Sigmoid colon (tissue), 7 donors: ENCODE measurements around the gene KRTAP4-9. TPM values are rescaled to one million over a fixed set of nuclear protein-coding genes. Genes with fewer than 3 reads are reported as not detected.

Experiments used
- DNase-seq: peaks from one replicate; pipeline ENCODE4 v3.0.0-alpha.2; 2019
- H3K27ac ChIP-seq, 4 donors: fragments of 200-600 bp; sonication (generic); one replicate each; pipeline ENCODE4 v1.5.1; 2016 to 2019; ENCODE audit warnings: mild to moderate bottlenecking in 1 of 4
- H3K27me3 ChIP-seq, 3 donors: fragments of 200-600 bp; sonication (generic); one replicate each; pipeline ENCODE4 v1.5.1; 2019; ENCODE audit warnings: mild to moderate bottlenecking in 1 of 3
- H3K36me3 ChIP-seq, 4 donors: fragments of 200-600 bp; sonication (generic); one replicate each; pipeline ENCODE4 v1.5.1; 2016 to 2019
- H3K4me1 ChIP-seq, 4 donors: fragments of 200-600 bp; sonication (generic); one replicate each; pipeline ENCODE4 v1.5.1; 2017 to 2019
- H3K4me3 ChIP-seq, 4 donors: fragments of 200-600 bp; sonication (generic); one replicate each; pipeline ENCODE4 v1.5.1; 2017 to 2019; ENCODE audit warnings: mild to moderate bottlenecking in 2 of 4, moderate library complexity in 1 of 4
- H3K9me3 ChIP-seq, 4 donors: fragments of 200-600 bp in 3 of 4; sonication (generic) in 3 of 4; one replicate each; pipeline versions ENCODE4 v1.5.1 to v1.6.1; 2013 to 2019
- CTCF ChIP-seq, 4 experiments: fragments of 450-650 bp in 3 of 4; fragments of 200-600 bp in 1 of 4; IDR thresholded peaks; one replicate each; pipeline ENCODE4 v1.5.1; 2016 to 2019; ENCODE audit warnings: antibody characterized with exemption in 4 of 4, mild to moderate bottlenecking in 3 of 4, moderate library complexity in 2 of 4
- EP300 ChIP-seq, 4 donors: sonication (generic); formaldehyde crosslinking; IDR thresholded peaks; one replicate each; pipeline ENCODE4 v1.6.1; 2017; ENCODE audit warnings: antibody characterized with exemption in 4 of 4
- POLR2A ChIP-seq, 2 donors: fragments of 450-650 bp; IDR thresholded peaks; one replicate each; pipeline ENCODE4 v1.6.1; 2016; ENCODE audit warnings: antibody characterized with exemption in 2 of 2, mild to moderate bottlenecking in 2 of 2, moderate library complexity in 2 of 2
- POLR2AphosphoS5 ChIP-seq, 4 donors: sonication (generic); formaldehyde crosslinking; IDR thresholded peaks; one replicate each; pipeline ENCODE4 v1.6.1; 2017; ENCODE audit warnings: antibody characterized with exemption in 4 of 4
- WGBS, 2 donors: extraction: QIAGEN DNeasy Blood & Tissue Kit; methylation state at CpG; one replicate each; pipeline ENCODE4 v1.1.7; 2013; 5-methylcytosine and 5-hydroxymethylcytosine counted together
- intact Hi-C: fragments of 100-400 bp; cut with DNase I; formaldehyde crosslinking; loops from one replicate; pipeline ENCODE4 v1.15.1; 2023
- polyA plus RNA-seq, 3 donors: library from polyadenylated mRNA; stranded (reverse); fragments of 200-250 nt; gene quantifications; one replicate each; pipeline ENCODE4 v1.2.3, GENCODE V29; 2013
- total RNA-seq, 4 donors: library from RNA; depleted of rRNA; stranded (reverse); fragments of >200 nt; gene quantifications; one replicate each; pipeline ENCODE4 v1.1.0, GENCODE V29; 2016
- donor health status: healthy with polysubstance abuse.
- donor health status: Bipolar disorder and iron deficiency.
- donor health status: healthy.

Gene KRTAP4-9
- total and polyA plus RNA-seq, 7 donors: not detected

GRCh38 chr17:41151525-41151924, 46.3 kb downstream of the KRTAP4-9 start:
- H3K4me1 ChIP-seq: no peaks in the 10 kb centered on the region
- DNase-seq: no peak
- H3K27ac ChIP-seq: no peak overlapping the region
- H3K4me3 ChIP-seq: no peak overlapping the region
- intact Hi-C loops: no loop called here
- H3K27me3 ChIP-seq: no peaks in the 10 kb centered on the region
- no peak for TF ChIP-seq POLR2A (IDR thresholded peaks at IDR 0.05)
- TF ChIP-seq POLR2AphosphoS5 (IDR thresholded peaks at IDR 0.05): no peak
- no peak for TF ChIP-seq CTCF (IDR thresholded peaks at IDR 0.05)
- TF ChIP-seq EP300 (IDR thresholded peaks at IDR 0.05): no peak
- no peaks in the 10 kb centered on the region for H3K36me3 ChIP-seq
- WGBS, 2 donors: 84 to 90% methylated on average over 2 of the region's 2 CpGs
- no peaks in the 10 kb centered on the region for H3K9me3 ChIP-seq

GRCh38 chr17:41153856-41154255, 48.7 kb downstream of the KRTAP4-9 start:
- no peak overlapping the region for H3K4me3 ChIP-seq
- 6 to 14% methylated on average over 2 of the region's 2 CpGs for WGBS, 2 donors
- H3K27me3 ChIP-seq: no peaks in the 10 kb centered on the region
- no peaks in the 10 kb centered on the region for H3K9me3 ChIP-seq
- H3K27ac ChIP-seq: no peak overlapping the region
- H3K4me1 ChIP-seq: no peaks in the 10 kb centered on the region
- TF ChIP-seq CTCF (IDR thresholded peaks at IDR 0.05): no peak
- TF ChIP-seq POLR2A (IDR thresholded peaks at IDR 0.05): no peak
- no peak for TF ChIP-seq EP300 (IDR thresholded peaks at IDR 0.05)
- no peak for TF ChIP-seq POLR2AphosphoS5 (IDR thresholded peaks at IDR 0.05)
- intact Hi-C loops: no loop called here
- no peak for DNase-seq
- no peaks in the 10 kb centered on the region for H3K36me3 ChIP-seq

Other genes starting within 250 kb of the KRTAP4-9 start
Only the 30 nearest of the 39 such genes appear.
- not detected for gene KRT39, start 138.4 kb upstream of the KRTAP4-9 start, total RNA-seq
- under 1 TPM in 1 of 3 donors, not detected in 2; 0.07 TPM for gene KRT39, start 138.4 kb upstream of the KRTAP4-9 start, polyA plus RNA-seq
- not detected for gene KRT40, start 121.1 kb upstream of the KRTAP4-9 start, total RNA-seq
- under 1 TPM in 2 of 3 donors, not detected in 1; 0.16 to 0.60 TPM for gene KRT40, start 121.1 kb upstream of the KRTAP4-9 start, polyA plus RNA-seq
- not detected for gene KRTAP3-3, start 111.2 kb upstream of the KRTAP4-9 start, total RNA-seq
- not detected for gene KRTAP3-3, start 111.2 kb upstream of the KRTAP4-9 start, polyA plus RNA-seq
- gene KRTAP3-2, start 105.5 kb upstream of the KRTAP4-9 start, total RNA-seq: not detected
- gene KRTAP3-2, start 105.5 kb upstream of the KRTAP4-9 start, polyA plus RNA-seq: not detected
- gene KRTAP3-1, start 96.3 kb upstream of the KRTAP4-9 start, total RNA-seq: not detected
- gene KRTAP3-1, start 96.3 kb upstream of the KRTAP4-9 start, polyA plus RNA-seq: not detected
- gene KRTAP1-5, start 78.2 kb upstream of the KRTAP4-9 start, total RNA-seq: not detected
- gene KRTAP1-5, start 78.2 kb upstream of the KRTAP4-9 start, polyA plus RNA-seq: not detected
- not detected for gene KRTAP1-4, start 75.2 kb upstream of the KRTAP4-9 start, total RNA-seq
- not detected for gene KRTAP1-4, start 75.2 kb upstream of the KRTAP4-9 start, polyA plus RNA-seq
- not detected for gene KRTAP1-3, start 70.5 kb upstream of the KRTAP4-9 start, total RNA-seq
- gene KRTAP1-3, start 70.5 kb upstream of the KRTAP4-9 start, polyA plus RNA-seq: not detected
- gene KRTAP1-1, start 63.9 kb upstream of the KRTAP4-9 start, total RNA-seq: not detected
- not detected for gene KRTAP1-1, start 63.9 kb upstream of the KRTAP4-9 start, polyA plus RNA-seq
- not detected for gene KRTAP2-1, start 58.1 kb upstream of the KRTAP4-9 start, total RNA-seq
- gene KRTAP2-1, start 58.1 kb upstream of the KRTAP4-9 start, polyA plus RNA-seq: not detected
- not detected for gene KRTAP2-2, start 50.2 kb upstream of the KRTAP4-9 start, total RNA-seq
- not detected for gene KRTAP2-2, start 50.2 kb upstream of the KRTAP4-9 start, polyA plus RNA-seq
- gene KRTAP2-3, start 45.3 kb upstream of the KRTAP4-9 start, total RNA-seq: not detected
- not detected for gene KRTAP2-3, start 45.3 kb upstream of the KRTAP4-9 start, polyA plus RNA-seq
- gene KRTAP2-4, start 39.5 kb upstream of the KRTAP4-9 start, total RNA-seq: not detected
- not detected for gene KRTAP2-4, start 39.5 kb upstream of the KRTAP4-9 start, polyA plus RNA-seq
- not detected for gene KRTAP4-7, start 21.2 kb upstream of the KRTAP4-9 start, total RNA-seq
- not detected for gene KRTAP4-7, start 21.2 kb upstream of the KRTAP4-9 start, polyA plus RNA-seq
- not detected for gene KRTAP4-8, start 7.2 kb upstream of the KRTAP4-9 start, total RNA-seq
- not detected for gene KRTAP4-8, start 7.2 kb upstream of the KRTAP4-9 start, polyA plus RNA-seq
- not detected for gene KRTAP4-16, start 3.2 kb upstream of the KRTAP4-9 start, total RNA-seq
- gene KRTAP4-16, start 3.2 kb upstream of the KRTAP4-9 start, polyA plus RNA-seq: not detected
- not detected for gene KRTAP4-11, start 13.0 kb downstream of the KRTAP4-9 start, total RNA-seq
- not detected for gene KRTAP4-11, start 13.0 kb downstream of the KRTAP4-9 start, polyA plus RNA-seq
- gene KRTAP4-12, start 18.8 kb downstream of the KRTAP4-9 start, total RNA-seq: not detected
- not detected for gene KRTAP4-12, start 18.8 kb downstream of the KRTAP4-9 start, polyA plus RNA-seq
- not detected for gene KRTAP4-6, start 35.2 kb downstream of the KRTAP4-9 start, total RNA-seq
- gene KRTAP4-6, start 35.2 kb downstream of the KRTAP4-9 start, polyA plus RNA-seq: not detected
- not detected for gene KRTAP4-5, start 44.4 kb downstream of the KRTAP4-9 start, total RNA-seq
- not detected for gene KRTAP4-5, start 44.4 kb downstream of the KRTAP4-9 start, polyA plus RNA-seq
- gene KRTAP4-4, start 55.4 kb downstream of the KRTAP4-9 start, total RNA-seq: not detected
- not detected for gene KRTAP4-4, start 55.4 kb downstream of the KRTAP4-9 start, polyA plus RNA-seq
- gene KRTAP4-3, start 62.8 kb downstream of the KRTAP4-9 start, total RNA-seq: not detected
- not detected for gene KRTAP4-3, start 62.8 kb downstream of the KRTAP4-9 start, polyA plus RNA-seq
- gene KRTAP4-2, start 72.8 kb downstream of the KRTAP4-9 start, total RNA-seq: not detected
- gene KRTAP4-2, start 72.8 kb downstream of the KRTAP4-9 start, polyA plus RNA-seq: not detected
- gene KRTAP4-1, start 79.5 kb downstream of the KRTAP4-9 start, total RNA-seq: not detected
- 1 to 10 TPM in 1 of 3 donors, not detected in 2; 1.4 TPM for gene KRTAP4-1, start 79.5 kb downstream of the KRTAP4-9 start, polyA plus RNA-seq
- gene KRTAP9-1, start 84.5 kb downstream of the KRTAP4-9 start, total RNA-seq: not detected
- not detected for gene KRTAP9-1, start 84.5 kb downstream of the KRTAP4-9 start, polyA plus RNA-seq
- not detected for gene KRTAP9-2, start 121.3 kb downstream of the KRTAP4-9 start, total RNA-seq
- gene KRTAP9-2, start 121.3 kb downstream of the KRTAP4-9 start, polyA plus RNA-seq: not detected
- not detected for gene KRTAP9-3, start 127.1 kb downstream of the KRTAP4-9 start, total RNA-seq
- gene KRTAP9-3, start 127.1 kb downstream of the KRTAP4-9 start, polyA plus RNA-seq: not detected
- not detected for gene KRTAP9-8, start 132.6 kb downstream of the KRTAP4-9 start, total RNA-seq
- gene KRTAP9-8, start 132.6 kb downstream of the KRTAP4-9 start, polyA plus RNA-seq: not detected
- gene KRTAP9-4, start 144.3 kb downstream of the KRTAP4-9 start, total RNA-seq: not detected
- not detected for gene KRTAP9-4, start 144.3 kb downstream of the KRTAP4-9 start, polyA plus RNA-seq
- not detected for gene KRTAP9-9, start 150.0 kb downstream of the KRTAP4-9 start, total RNA-seq
- gene KRTAP9-9, start 150.0 kb downstream of the KRTAP4-9 start, polyA plus RNA-seq: not detected